ENCODE measurements around the gene MTCL1. TPM values are rescaled to one million over a fixed set of nuclear protein-coding genes. Genes with fewer than 3 reads are reported as not detected.

MTCL1 gene
- total RNA-seq, 1 experiment from 2014 or later, result 50.1 TPM

DNA sequence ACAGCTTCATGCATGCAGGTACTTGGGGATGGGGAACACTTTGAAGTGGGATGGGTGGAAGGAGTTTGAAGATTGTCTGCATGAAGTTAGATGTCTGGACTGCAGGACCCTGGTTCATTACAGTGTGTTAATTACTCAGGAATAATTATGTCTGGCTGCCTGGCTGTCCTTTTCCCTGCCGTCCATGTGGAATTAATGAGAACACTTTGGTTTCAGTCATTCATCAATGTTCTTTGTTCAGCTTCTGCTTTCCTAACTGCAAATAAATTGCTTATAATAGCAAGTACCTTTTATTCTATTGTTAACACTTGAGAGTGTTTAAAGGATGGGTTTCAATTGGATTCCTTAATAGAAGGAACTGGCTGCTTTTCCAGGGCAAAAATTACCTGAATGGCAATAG is 35.8 kb downstream of the MTCL1 start:
- no peak for TF ChIP-seq TCF7L2 (IDR thresholded peaks at IDR 0.05; ENCODE audit: low read depth, low read length)
- TF ChIP-seq, protein P1, sequence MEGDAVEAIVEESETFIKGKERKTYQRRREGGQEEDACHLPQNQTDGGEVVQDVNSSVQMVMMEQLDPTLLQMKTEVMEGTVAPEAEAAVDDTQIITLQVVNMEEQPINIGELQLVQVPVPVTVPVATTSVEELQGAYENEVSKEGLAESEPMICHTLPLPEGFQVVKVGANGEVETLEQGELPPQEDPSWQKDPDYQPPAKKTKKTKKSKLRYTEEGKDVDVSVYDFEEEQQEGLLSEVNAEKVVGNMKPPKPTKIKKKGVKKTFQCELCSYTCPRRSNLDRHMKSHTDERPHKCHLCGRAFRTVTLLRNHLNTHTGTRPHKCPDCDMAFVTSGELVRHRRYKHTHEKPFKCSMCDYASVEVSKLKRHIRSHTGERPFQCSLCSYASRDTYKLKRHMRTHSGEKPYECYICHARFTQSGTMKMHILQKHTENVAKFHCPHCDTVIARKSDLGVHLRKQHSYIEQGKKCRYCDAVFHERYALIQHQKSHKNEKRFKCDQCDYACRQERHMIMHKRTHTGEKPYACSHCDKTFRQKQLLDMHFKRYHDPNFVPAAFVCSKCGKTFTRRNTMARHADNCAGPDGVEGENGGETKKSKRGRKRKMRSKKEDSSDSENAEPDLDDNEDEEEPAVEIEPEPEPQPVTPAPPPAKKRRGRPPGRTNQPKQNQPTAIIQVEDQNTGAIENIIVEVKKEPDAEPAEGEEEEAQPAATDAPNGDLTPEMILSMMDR (IDR thresholded peaks at IDR 0.05), result no peak
- no peak for TF ChIP-seq SIN3A (IDR thresholded peaks at IDR 0.05; ENCODE audit: borderline replicate concordance, insufficient read depth, low read depth, low read length)
- TF ChIP-seq POLR2AphosphoS5 (IDR thresholded peaks at IDR 0.05; ENCODE audit: low read depth, low read length), result no peak
- TF ChIP-seq, protein P2, sequence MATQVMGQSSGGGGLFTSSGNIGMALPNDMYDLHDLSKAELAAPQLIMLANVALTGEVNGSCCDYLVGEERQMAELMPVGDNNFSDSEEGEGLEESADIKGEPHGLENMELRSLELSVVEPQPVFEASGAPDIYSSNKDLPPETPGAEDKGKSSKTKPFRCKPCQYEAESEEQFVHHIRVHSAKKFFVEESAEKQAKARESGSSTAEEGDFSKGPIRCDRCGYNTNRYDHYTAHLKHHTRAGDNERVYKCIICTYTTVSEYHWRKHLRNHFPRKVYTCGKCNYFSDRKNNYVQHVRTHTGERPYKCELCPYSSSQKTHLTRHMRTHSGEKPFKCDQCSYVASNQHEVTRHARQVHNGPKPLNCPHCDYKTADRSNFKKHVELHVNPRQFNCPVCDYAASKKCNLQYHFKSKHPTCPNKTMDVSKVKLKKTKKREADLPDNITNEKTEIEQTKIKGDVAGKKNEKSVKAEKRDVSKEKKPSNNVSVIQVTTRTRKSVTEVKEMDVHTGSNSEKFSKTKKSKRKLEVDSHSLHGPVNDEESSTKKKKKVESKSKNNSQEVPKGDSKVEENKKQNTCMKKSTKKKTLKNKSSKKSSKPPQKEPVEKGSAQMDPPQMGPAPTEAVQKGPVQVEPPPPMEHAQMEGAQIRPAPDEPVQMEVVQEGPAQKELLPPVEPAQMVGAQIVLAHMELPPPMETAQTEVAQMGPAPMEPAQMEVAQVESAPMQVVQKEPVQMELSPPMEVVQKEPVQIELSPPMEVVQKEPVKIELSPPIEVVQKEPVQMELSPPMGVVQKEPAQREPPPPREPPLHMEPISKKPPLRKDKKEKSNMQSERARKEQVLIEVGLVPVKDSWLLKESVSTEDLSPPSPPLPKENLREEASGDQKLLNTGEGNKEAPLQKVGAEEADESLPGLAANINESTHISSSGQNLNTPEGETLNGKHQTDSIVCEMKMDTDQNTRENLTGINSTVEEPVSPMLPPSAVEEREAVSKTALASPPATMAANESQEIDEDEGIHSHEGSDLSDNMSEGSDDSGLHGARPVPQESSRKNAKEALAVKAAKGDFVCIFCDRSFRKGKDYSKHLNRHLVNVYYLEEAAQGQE (IDR thresholded peaks at IDR 0.05; ENCODE audit: insufficient read depth in 1 of 2, low read depth in 2 of 2, low read length in 1 of 2), result no peak
- DNase-seq (ENCODE audit: low read depth, low spot score), result no peak
- no peak overlapping the region for H3K4me3 ChIP-seq (ENCODE audit: low read depth in 2 of 2, low read length in 2 of 2)
- no peak overlapping the region for H3K27ac ChIP-seq (ENCODE audit: low read length)
- H3K9me3 ChIP-seq (ENCODE audit: control insufficient read depth, insufficient read depth, low read depth, low read length), result no peaks in the 10 kb centered on the region
- no peaks in the 10 kb centered on the region; the same call in 1 of the 2 replicates for H3K36me3 ChIP-seq (ENCODE audit: control insufficient read depth, insufficient read depth, low read length)
- ATAC-seq, result no peak
- no peaks in the 10 kb centered on the region for H3K4me1 ChIP-seq (ENCODE audit: control insufficient read depth, insufficient read depth, low read length)
- no peaks in the 10 kb centered on the region for H3K27me3 ChIP-seq (ENCODE audit: control insufficient read depth, insufficient read depth, low read length)
- ChIA-PET CTCF (no interaction called here), POLR2A (no interaction called here)
- intact Hi-C loops (cut with micrococcal nuclease; ENCODE audit: unreplicated experiment), result no loop called here
- no TSS peak for BruUV-seq (replicated peaks)
- in situ Hi-C loops (cut with HindIII; ENCODE audit: low pct_unique_long_range_greater_than_20kb, low sequenced_read_pairs), result no loop called here

DNA sequence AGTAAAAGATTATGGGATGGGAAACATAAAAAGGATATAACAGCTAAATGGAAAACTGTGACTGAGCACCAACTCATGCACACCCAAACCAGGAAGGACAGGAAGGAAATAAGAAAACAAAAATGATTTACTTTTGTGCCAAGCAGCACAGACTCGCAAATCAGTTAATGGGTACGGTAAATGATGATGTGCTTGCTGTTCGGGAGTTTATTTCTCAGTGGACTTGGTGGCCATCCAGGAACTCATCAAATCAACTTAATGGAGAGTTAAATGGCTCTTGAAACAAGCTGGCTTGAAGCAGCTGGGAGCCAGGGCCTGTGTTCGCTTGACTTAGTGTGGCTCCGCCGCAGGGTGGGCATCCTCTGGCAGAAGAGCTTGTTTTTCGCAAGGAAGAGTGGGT is 36.2 kb downstream of the MTCL1 start:
- POLR2A ChIA-PET, result no interaction called here
- in situ Hi-C loops (cut with HindIII; ENCODE audit: low pct_unique_long_range_greater_than_20kb, low sequenced_read_pairs) (no loop called here), intact Hi-C loops (cut with micrococcal nuclease; ENCODE audit: unreplicated experiment) (no loop called here)
- Histone ChIP-seq H3K9me3 (ENCODE audit: control insufficient read depth, insufficient read depth, low read depth, low read length) (no peaks in the 10 kb centered on the region), H3K27me3 (ENCODE audit: control insufficient read depth, insufficient read depth, low read length) (no peaks in the 10 kb centered on the region), H3K4me3 (ENCODE audit: low read depth in 2 of 2, low read length in 2 of 2) (no peak overlapping the region), H3K27ac (ENCODE audit: low read length) (no peak overlapping the region), H3K4me1 (ENCODE audit: control insufficient read depth, insufficient read depth, low read length) (no peaks in the 10 kb centered on the region), H3K36me3 (ENCODE audit: control insufficient read depth, insufficient read depth, low read length) (no peaks in the 10 kb centered on the region; the same call in 1 of the 2 replicates)
- TF ChIP-seq TCF7L2 (IDR thresholded peaks at IDR 0.05; ENCODE audit: low read depth, low read length) (no peak), SIN3A (IDR thresholded peaks at IDR 0.05; ENCODE audit: borderline replicate concordance, insufficient read depth, low read depth, low read length) (no peak), POLR2AphosphoS5 (IDR thresholded peaks at IDR 0.05; ENCODE audit: low read depth, low read length) (no peak)
- TF ChIP-seq, protein P1 (IDR thresholded peaks at IDR 0.05), result no peak
- TF ChIP-seq, protein P2 (IDR thresholded peaks at IDR 0.05; ENCODE audit: insufficient read depth in 1 of 2, low read depth in 2 of 2, low read length in 1 of 2), result no peak
- no TSS peak for BruUV-seq (replicated peaks)
- ATAC-seq, result no peak
- CTCF ChIA-PET, result no interaction called here
- DNase-seq (ENCODE audit: low read depth, low spot score), result no peak
